Ishikawa (cell line): ENCODE measurements around the gene ELANE.

ENCODE experiments used
- CREB1 ChIP-seq: IDR thresholded peaks from 2 replicates; pipeline ENCODE4 v1.6.1; 2012; ENCODE audit warnings: low read depth
- EGR1 ChIP-seq: IDR thresholded peaks from 2 replicates; pipeline ENCODE4 v1.6.1; 2012
- RAD21 ChIP-seq: IDR thresholded peaks from 2 replicates; pipeline ENCODE4 v1.6.1; 2012; ENCODE audit warnings: low read depth
- TF ChIP-seq, protein P1 (sequence below): IDR thresholded peaks from 2 replicates; pipeline ENCODE4 v1.6.1; 2012

DNA sequence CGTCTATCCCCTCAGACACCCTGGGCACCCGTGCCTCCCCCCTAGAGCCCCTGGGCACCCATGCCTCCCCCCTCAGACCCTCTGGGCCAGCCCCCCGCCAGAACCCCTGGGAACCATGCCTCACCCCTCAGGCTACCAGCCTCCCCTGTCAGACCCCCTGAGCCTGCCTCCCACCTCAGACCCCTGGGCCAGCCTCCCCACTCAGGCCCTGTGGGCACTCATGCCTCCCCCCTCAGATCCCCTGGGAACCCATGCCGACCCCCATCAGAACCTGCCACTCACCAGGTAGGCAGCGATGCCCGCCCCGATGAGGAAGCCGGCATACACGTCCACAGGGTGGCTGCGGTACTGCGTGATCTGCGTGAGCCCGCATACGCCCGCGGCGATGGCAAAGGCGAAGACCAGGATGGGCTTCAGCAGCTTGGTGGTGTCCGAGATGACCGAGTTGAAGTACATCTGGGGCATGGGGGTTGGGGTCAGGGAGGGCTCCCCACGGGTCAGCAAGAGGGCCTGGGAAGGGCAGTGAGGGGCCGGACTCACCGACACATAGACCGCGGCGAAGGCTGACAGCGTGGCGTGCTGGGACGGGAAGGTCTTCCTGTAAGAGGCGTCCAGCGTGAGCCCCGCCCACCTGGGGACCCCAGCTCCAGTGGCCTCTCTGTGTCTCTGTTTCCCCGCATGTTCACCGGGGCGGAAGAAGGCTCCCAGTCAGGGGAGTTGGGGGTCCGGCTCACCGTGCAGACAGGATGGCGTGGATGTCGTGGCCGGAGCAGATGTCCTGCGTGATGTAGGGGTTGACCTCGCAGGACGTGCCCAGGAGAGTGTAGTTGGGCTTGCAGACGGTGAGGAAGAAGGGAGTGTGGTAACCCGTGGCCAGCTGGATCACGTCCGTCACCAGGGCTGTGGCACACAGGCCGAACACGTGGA lies 37.7 kb upstream of the ELANE start:
- TF ChIP-seq, protein P1, sequence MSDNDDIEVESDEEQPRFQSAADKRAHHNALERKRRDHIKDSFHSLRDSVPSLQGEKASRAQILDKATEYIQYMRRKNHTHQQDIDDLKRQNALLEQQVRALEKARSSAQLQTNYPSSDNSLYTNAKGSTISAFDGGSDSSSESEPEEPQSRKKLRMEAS: no peak
- TF ChIP-seq EGR1 (no peak), RAD21 (no peak), CREB1 (no peak)
